ENCODE data around the gene ACSL1.

DNA sequence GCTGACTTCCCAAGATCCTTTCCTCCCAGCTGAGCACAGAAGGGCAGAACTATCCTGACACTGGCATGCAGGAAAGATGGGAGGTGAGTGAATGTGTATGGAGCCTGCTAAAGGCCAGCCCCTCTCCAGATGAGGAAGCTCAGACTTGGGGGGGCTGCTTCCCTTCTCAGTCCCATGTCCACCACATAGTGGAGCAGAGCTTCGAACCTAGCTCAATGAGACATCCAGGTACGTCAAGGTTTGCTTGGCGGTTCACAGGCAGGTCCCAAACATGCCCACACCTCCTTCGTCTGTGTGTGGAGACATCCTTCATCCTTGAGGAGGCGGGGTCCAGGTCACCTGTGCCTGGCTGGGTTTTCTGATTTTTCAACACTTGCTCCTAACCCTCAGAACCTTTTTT, 31.3 kb downstream of the ACSL1 start:
- TF ChIP-seq, protein P1, sequence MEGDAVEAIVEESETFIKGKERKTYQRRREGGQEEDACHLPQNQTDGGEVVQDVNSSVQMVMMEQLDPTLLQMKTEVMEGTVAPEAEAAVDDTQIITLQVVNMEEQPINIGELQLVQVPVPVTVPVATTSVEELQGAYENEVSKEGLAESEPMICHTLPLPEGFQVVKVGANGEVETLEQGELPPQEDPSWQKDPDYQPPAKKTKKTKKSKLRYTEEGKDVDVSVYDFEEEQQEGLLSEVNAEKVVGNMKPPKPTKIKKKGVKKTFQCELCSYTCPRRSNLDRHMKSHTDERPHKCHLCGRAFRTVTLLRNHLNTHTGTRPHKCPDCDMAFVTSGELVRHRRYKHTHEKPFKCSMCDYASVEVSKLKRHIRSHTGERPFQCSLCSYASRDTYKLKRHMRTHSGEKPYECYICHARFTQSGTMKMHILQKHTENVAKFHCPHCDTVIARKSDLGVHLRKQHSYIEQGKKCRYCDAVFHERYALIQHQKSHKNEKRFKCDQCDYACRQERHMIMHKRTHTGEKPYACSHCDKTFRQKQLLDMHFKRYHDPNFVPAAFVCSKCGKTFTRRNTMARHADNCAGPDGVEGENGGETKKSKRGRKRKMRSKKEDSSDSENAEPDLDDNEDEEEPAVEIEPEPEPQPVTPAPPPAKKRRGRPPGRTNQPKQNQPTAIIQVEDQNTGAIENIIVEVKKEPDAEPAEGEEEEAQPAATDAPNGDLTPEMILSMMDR (IDR thresholded peaks at IDR 0.05; ENCODE audit: low read depth, low read length): no peak
- TF ChIP-seq EZH2phosphoT487 (IDR thresholded peaks at IDR 0.05; ENCODE audit: low read depth): no peak

Measured in OCI-LY3 (cell line).